Transverse colon (tissue), 3 donors: Measurements from ENCODE around the gene DTNBP1.

Experiments
- CTCF ChIP-seq, 5 experiments: fragments of 200-600 bp in 3 of 5; fragments of 450-650 bp in 2 of 5; sonication (generic) in 3 of 5; IDR thresholded peaks; 1 replicate in 2 of 5; 2 replicates in 3 of 5; pipeline ENCODE4 v1.5.1; 2016 to 2017; ENCODE audit warnings: antibody characterized with exemption in 5 of 5, inconsistent platforms in 3 of 5, mild to moderate bottlenecking in 2 of 5, moderate library complexity in 1 of 5
- POLR2A ChIP-seq: fragments of 450-650 bp; IDR thresholded peaks from one replicate; pipeline ENCODE4 v1.6.1; 2016; ENCODE audit warnings: antibody characterized with exemption, mild to moderate bottlenecking, moderate library complexity

GRCh38 chr6:15489261-15489962, 173.4 kb downstream of the DTNBP1 start:
- TF ChIP-seq CTCF (IDR thresholded peaks at IDR 0.05) (no peak), POLR2A (no peak)
